HG02610 (cell line): Measurements from ENCODE around the gene KCNK10.

Experiments
- ATAC-seq: cut with Tn5 transposase; IDR thresholded peaks from one replicate; pipeline ENCODE4 v1.9.1; 2021; ENCODE audit warnings: mild to moderate bottlenecking, moderate library complexity; ENCODE audit not compliant: unreplicated experiment

Gene KCNK10

GRCh38 chr14:88322504-88323085 lies 474 bp downstream of the KCNK10 start:
- ATAC-seq, result no peak

GRCh38 chr14:88321692-88322503 lies 1.2 kb downstream of the KCNK10 start:
- no peak for ATAC-seq

- ATAC-seq, result no peak
Observed at GRCh38 chr14:88318406-88318805, 4.7 kb downstream of the KCNK10 start.

- ATAC-seq, result no peak
Observed at GRCh38 chr14:88316521-88316920, 6.5 kb downstream of the KCNK10 start.

GRCh38 chr14:88312257-88312656 lies 10.8 kb downstream of the KCNK10 start:
- ATAC-seq, result no peak

GRCh38 chr14:88311780-88312179 lies 11.3 kb downstream of the KCNK10 start:
- ATAC-seq, result no peak

- no peak for ATAC-seq
Observed at GRCh38 chr14:88310449-88310848, 12.6 kb downstream of the KCNK10 start.

- no peak for ATAC-seq
Observed at GRCh38 chr14:88310021-88310420, 13.0 kb downstream of the KCNK10 start.

GRCh38 chr14:88305528-88306322 lies 17.3 kb downstream of the KCNK10 start:
- no peak for ATAC-seq

- no peak for ATAC-seq
Observed at GRCh38 chr14:88303041-88303440, 20.0 kb downstream of the KCNK10 start.

GRCh38 chr14:88301381-88301780 lies 21.7 kb downstream of the KCNK10 start:
- ATAC-seq, result no peak

- ATAC-seq, result no peak
Observed at GRCh38 chr14:88300817-88301216, 22.3 kb downstream of the KCNK10 start.

- ATAC-seq, result no peak
Observed at GRCh38 chr14:88299865-88300530, 23.1 kb downstream of the KCNK10 start.

GRCh38 chr14:88297306-88297705 lies 25.8 kb downstream of the KCNK10 start:
- no peak for ATAC-seq

- no peak for ATAC-seq
Observed at GRCh38 chr14:88296351-88296750, 26.7 kb downstream of the KCNK10 start.

GRCh38 chr14:88289996-88290395 lies 33.1 kb downstream of the KCNK10 start:
- no peak for ATAC-seq

- no peak for ATAC-seq
Observed at GRCh38 chr14:88289234-88289633, 33.8 kb downstream of the KCNK10 start.

- ATAC-seq, result no peak
Observed at GRCh38 chr14:88286309-88286708, 36.8 kb downstream of the KCNK10 start.

GRCh38 chr14:88281447-88281846 lies 41.6 kb downstream of the KCNK10 start:
- no peak for ATAC-seq

- no peak for ATAC-seq
Observed at GRCh38 chr14:88276923-88277596, 46.0 kb downstream of the KCNK10 start.
